Fibroblast of skin of right quadriceps (primary cell): ENCODE data around the gene FBXO2.
"Not testable (repeated sequence)": the region's sequence is repeated elsewhere in the genome, so short reads cannot be mapped to it uniquely, and the experiment has no call there.

Experiments used
- DNase-seq: peaks from one replicate; pipeline ENCODE4 v3.0.0-alpha.2; 2013

The FBXO2 gene

GRCh38 chr1:11623702-11624101 lies 30.5 kb downstream of the FBXO2 start:
- no peak for DNase-seq

GRCh38 chr1:11622398-11622797 lies 31.8 kb downstream of the FBXO2 start:
- DNase-seq, result no peak

GRCh38 chr1:11620924-11621323 lies 33.3 kb downstream of the FBXO2 start:
- DNase-seq, result no peak

- DNase-seq, result no peak
These were observed 33.8 kb downstream of the FBXO2 start for GRCh38 chr1:11620405-11620804.

GRCh38 chr1:11617741-11618140 lies 36.5 kb downstream of the FBXO2 start:
- DNase-seq, result no peak

GRCh38 chr1:11617314-11617713 lies 36.9 kb downstream of the FBXO2 start:
- no peak for DNase-seq

GRCh38 chr1:11616766-11617165 lies 37.5 kb downstream of the FBXO2 start:
- DNase-seq, result no peak

GRCh38 chr1:11615090-11615489 lies 39.1 kb downstream of the FBXO2 start:
- DNase-seq, result no peak

- DNase-seq, result no peak
These were observed 40.9 kb downstream of the FBXO2 start for GRCh38 chr1:11613347-11613746.

GRCh38 chr1:11611638-11612327 lies 42.4 kb downstream of the FBXO2 start:
- no peak for DNase-seq

- no peak for DNase-seq
These were observed 43.5 kb downstream of the FBXO2 start for GRCh38 chr1:11610629-11611180.

- DNase-seq, result not testable (repeated sequence)
These were observed 44.9 kb downstream of the FBXO2 start for GRCh38 chr1:11609378-11609777.

- not testable (repeated sequence) for DNase-seq
These were observed 45.6 kb downstream of the FBXO2 start for GRCh38 chr1:11608596-11609130.

- no peak for DNase-seq
These were observed 47.5 kb downstream of the FBXO2 start for GRCh38 chr1:11606775-11607174.

GRCh38 chr1:11602981-11603380 lies 51.2 kb downstream of the FBXO2 start:
- DNase-seq, result no peak

- DNase-seq, result no peak
These were observed 51.8 kb downstream of the FBXO2 start for GRCh38 chr1:11602424-11602823.

- DNase-seq, result no peak
These were observed 53.4 kb downstream of the FBXO2 start for GRCh38 chr1:11600836-11601235.

GRCh38 chr1:11599891-11600576 lies 54.2 kb downstream of the FBXO2 start:
- DNase-seq, result no peak

- DNase-seq, result no peak
These were observed 55.8 kb downstream of the FBXO2 start for GRCh38 chr1:11598461-11598860.
